ENCODE results near the gene GRB10. TPM values are rescaled to one million over a fixed set of nuclear protein-coding genes. Genes with fewer than 3 reads are reported as not detected.

GRB10 gene
- polyA plus RNA-seq, 1 donor from 2014 or later: 78.4 TPM

DNA sequence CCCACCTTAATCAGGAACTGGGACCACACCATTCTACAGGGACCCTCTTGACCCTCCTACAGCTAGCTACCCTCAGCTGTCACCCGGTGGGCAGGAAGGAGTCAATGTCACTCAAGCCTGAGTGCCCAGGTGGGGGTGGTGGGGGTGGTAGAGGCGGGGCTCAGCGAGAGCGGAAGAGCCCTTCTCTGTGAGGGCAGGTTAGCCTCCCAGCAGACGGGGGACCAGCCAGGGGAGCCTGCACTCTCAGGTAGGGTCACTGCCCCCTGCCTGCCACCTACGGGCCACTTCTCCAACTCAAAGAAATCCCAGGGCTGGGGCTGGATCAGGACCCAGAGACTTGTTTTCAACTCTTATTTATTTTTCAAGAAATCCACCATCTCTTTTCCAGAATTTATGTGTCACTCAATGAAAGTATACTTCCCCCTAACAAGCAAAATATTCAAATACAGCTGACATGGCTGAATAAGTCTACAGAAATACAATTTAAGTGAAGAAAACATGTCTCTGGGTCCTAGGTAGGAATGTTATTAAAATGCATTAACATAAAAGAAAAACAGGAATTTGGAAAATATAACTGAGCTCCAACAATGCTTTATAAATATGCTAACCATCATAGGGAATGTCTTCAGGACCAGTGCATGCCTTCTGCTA is 154.1 kb downstream of the GRB10 start:
- Histone ChIP-seq H3K27ac (ENCODE audit: low read length) (no peak overlapping the region), H2AFZ (ENCODE audit: low read depth, low read length) (no peak overlapping the region), H3K79me2 (replicated peaks; ENCODE audit: insufficient read depth, low read length) (peaks cover 10% of the 10 kb centered on the region), H3K9me2 (ENCODE audit: insufficient read depth, low read length) (no peaks in the 10 kb centered on the region), H3K9ac (ENCODE audit: low read length) (no peak overlapping the region), H3K9me3 (ENCODE audit: low read length) (no peaks in the 10 kb centered on the region), H3F3A (ENCODE audit: insufficient read depth, low read length, poor library complexity, severe bottlenecking) (no peaks in the 10 kb centered on the region), H4K20me1 (ENCODE audit: insufficient read depth) (no peaks in the 10 kb centered on the region), H3K27me3 (ENCODE audit: insufficient read depth, low read depth, low read length) (no peaks in the 10 kb centered on the region), H3K4me3 (ENCODE audit: low read length) (no peak overlapping the region), H3K4me2 (ENCODE audit: low read length) (no peak overlapping the region), H3K36me3 (ENCODE audit: insufficient read depth, low read length) (no peaks in the 10 kb centered on the region)
- TF ChIP-seq EZH2 (IDR thresholded peaks at IDR 0.05; ENCODE audit: borderline replicate concordance, insufficient read depth, low read length, poor library complexity, severe bottlenecking) (no peak), SMC3 (conservative IDR thresholded peaks at IDR 0.05; ENCODE audit: poor library complexity) (no peak), MXI1 (conservative IDR thresholded peaks at IDR 0.05; ENCODE audit: poor library complexity, severe bottlenecking) (no peak), TAF1 (IDR thresholded peaks at IDR 0.05; ENCODE audit: low read depth) (no peak), EP300 (conservative IDR thresholded peaks at IDR 0.05; ENCODE audit: poor library complexity, severe bottlenecking) (no peak), POLR2AphosphoS5 (IDR thresholded peaks at IDR 0.05) (no peak), REST (IDR thresholded peaks at IDR 0.05; ENCODE audit: borderline replicate concordance) (no peak), RAD21 (conservative IDR thresholded peaks at IDR 0.05) (no peak)
- TF ChIP-seq, protein P1, sequence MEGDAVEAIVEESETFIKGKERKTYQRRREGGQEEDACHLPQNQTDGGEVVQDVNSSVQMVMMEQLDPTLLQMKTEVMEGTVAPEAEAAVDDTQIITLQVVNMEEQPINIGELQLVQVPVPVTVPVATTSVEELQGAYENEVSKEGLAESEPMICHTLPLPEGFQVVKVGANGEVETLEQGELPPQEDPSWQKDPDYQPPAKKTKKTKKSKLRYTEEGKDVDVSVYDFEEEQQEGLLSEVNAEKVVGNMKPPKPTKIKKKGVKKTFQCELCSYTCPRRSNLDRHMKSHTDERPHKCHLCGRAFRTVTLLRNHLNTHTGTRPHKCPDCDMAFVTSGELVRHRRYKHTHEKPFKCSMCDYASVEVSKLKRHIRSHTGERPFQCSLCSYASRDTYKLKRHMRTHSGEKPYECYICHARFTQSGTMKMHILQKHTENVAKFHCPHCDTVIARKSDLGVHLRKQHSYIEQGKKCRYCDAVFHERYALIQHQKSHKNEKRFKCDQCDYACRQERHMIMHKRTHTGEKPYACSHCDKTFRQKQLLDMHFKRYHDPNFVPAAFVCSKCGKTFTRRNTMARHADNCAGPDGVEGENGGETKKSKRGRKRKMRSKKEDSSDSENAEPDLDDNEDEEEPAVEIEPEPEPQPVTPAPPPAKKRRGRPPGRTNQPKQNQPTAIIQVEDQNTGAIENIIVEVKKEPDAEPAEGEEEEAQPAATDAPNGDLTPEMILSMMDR (IDR thresholded peaks at IDR 0.05; ENCODE audit: poor library complexity, severe bottlenecking): no peak

DNA sequence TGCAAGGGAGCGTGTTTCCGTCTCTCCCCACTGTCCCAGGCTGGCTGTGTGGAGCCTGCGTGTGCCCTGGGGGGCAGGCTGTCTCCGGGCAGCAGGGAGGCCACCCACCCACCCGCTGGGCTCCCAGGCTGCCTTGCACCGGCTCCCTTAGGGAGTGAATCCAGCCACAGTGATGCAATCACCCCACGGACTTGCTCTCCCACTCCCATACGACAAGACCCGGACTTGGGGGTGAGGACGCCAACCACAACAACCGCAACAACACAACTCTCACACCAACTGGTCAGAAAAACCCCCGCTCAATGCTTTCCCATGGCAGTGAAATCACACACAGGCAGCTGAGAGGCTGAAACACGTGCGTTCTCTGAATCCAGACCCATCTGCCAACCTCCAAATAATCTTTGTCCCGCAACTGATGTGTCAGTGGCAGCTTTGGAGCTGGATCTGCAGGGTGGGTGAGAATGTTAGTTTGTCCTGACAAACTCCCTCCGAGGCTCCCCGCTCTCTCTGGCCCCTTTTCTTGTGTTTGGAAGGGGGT is 154.8 kb downstream of the GRB10 start:
- no peak for TF ChIP-seq REST (IDR thresholded peaks at IDR 0.05; ENCODE audit: borderline replicate concordance)
- no peak for TF ChIP-seq RAD21 (conservative IDR thresholded peaks at IDR 0.05)
- TF ChIP-seq EZH2 (IDR thresholded peaks at IDR 0.05; ENCODE audit: borderline replicate concordance, insufficient read depth, low read length, poor library complexity, severe bottlenecking): no peak
- no peak for TF ChIP-seq TAF1 (IDR thresholded peaks at IDR 0.05; ENCODE audit: low read depth)
- no peak for TF ChIP-seq SMC3 (conservative IDR thresholded peaks at IDR 0.05; ENCODE audit: poor library complexity)
- TF ChIP-seq, protein P1 (IDR thresholded peaks at IDR 0.05; ENCODE audit: poor library complexity, severe bottlenecking): no peak
- no peak for TF ChIP-seq MXI1 (conservative IDR thresholded peaks at IDR 0.05; ENCODE audit: poor library complexity, severe bottlenecking)
- no peak for TF ChIP-seq POLR2AphosphoS5 (IDR thresholded peaks at IDR 0.05)
- TF ChIP-seq EP300 (conservative IDR thresholded peaks at IDR 0.05; ENCODE audit: poor library complexity, severe bottlenecking): no peak

More for the DNA sequence above, 154.8 kb downstream of the GRB10 start:
- no peak overlapping the region for H3K27ac ChIP-seq (ENCODE audit: low read length)
- H2AFZ ChIP-seq (ENCODE audit: low read depth, low read length): no peak overlapping the region
- no peaks in the 10 kb centered on the region for H3K36me3 ChIP-seq (ENCODE audit: insufficient read depth, low read length)
- H3K4me2 ChIP-seq (ENCODE audit: low read length): no peak overlapping the region
- H3K27me3 ChIP-seq (ENCODE audit: insufficient read depth, low read depth, low read length): no peaks in the 10 kb centered on the region
- no peak overlapping the region for H3K4me3 ChIP-seq (ENCODE audit: low read length)
- H3K9ac ChIP-seq (ENCODE audit: low read length): no peak overlapping the region
- H3K9me3 ChIP-seq (ENCODE audit: low read length): no peaks in the 10 kb centered on the region
- no peaks in the 10 kb centered on the region for H3F3A ChIP-seq (ENCODE audit: insufficient read depth, low read length, poor library complexity, severe bottlenecking)
- no peaks in the 10 kb centered on the region for H3K9me2 ChIP-seq (ENCODE audit: insufficient read depth, low read length)
- peaks cover 5% of the 10 kb centered on the region for H3K79me2 ChIP-seq (replicated peaks; ENCODE audit: insufficient read depth, low read length)
- H4K20me1 ChIP-seq (ENCODE audit: insufficient read depth): no peaks in the 10 kb centered on the region
